WTC11 (cell line): ENCODE measurements around the gene GDPD2. TPM values are rescaled to one million over a fixed set of nuclear protein-coding genes. Genes with fewer than 3 reads are reported as not detected.
A peak's percentile ranks its signal among the peaks of the same experiment; 100 is the strongest.

Source experiments
- ATAC-seq: fragments of 200-7000 bp; cut with Tn5 transposase; 2 replicates; pipeline ENCODE4 v1.10.0; 2021; ENCODE audit warnings: mild to moderate bottlenecking, moderate library complexity
- CTCF ChIA-PET: fragments of 300-600 bp; sonication (Branson Sonifier 250); formaldehyde crosslinking; loops from one replicate; lab custom pipeline; 2021; ENCODE audit warnings: antibody characterized with exemption; lab: Charles Lee
- POLR2A ChIA-PET: fragments of 350-600 bp; sonication (Branson Sonifier 250); formaldehyde crosslinking; loops from one replicate; lab custom pipeline; 2021; ENCODE audit warnings: antibody characterized with exemption; lab: Charles Lee
- DNase-seq: peaks from one replicate; pipeline ENCODE4 v3.0.0; 2021; ENCODE audit warnings: low spot score
- H3K27ac Mint-ChIP-seq: 2 replicates; pipeline ENCODE4 v1.8.0; 2021; ENCODE audit warnings: mixed read lengths
- H3K27me3 Mint-ChIP-seq: 2 replicates; pipeline ENCODE4 v1.8.0; 2021; ENCODE audit warnings: low read depth, mild to moderate bottlenecking, moderate library complexity, mixed read lengths
- H3K36me3 Mint-ChIP-seq: 2 replicates; pipeline ENCODE4 v1.8.0; 2021; ENCODE audit warnings: mixed read lengths
- H3K4me1 Mint-ChIP-seq: 2 replicates; pipeline ENCODE4 v1.8.0; 2022; ENCODE audit warnings: mixed read lengths
- H3K4me3 Mint-ChIP-seq: 2 replicates; pipeline ENCODE4 v1.8.0; 2021; ENCODE audit warnings: mild to moderate bottlenecking, moderate library complexity, mixed read lengths
- H3K9me3 Mint-ChIP-seq: 2 replicates; pipeline ENCODE4 v1.8.0; 2021; ENCODE audit warnings: mixed read lengths
- FOXP1 ChIP-seq: sonication (generic); formaldehyde crosslinking; IDR thresholded peaks from 2 replicates; pipeline ENCODE4 v1.8.0; 2022; ENCODE audit warnings: missing genetic modification reagents, mild to moderate bottlenecking, moderate library complexity, borderline replicate concordance
- IRF2 ChIP-seq: sonication (generic); formaldehyde crosslinking; IDR thresholded peaks from 2 replicates; pipeline ENCODE4 v1.8.0; 2022; ENCODE audit warnings: low read depth, missing genetic modification reagents, borderline replicate concordance
- NR2C2 ChIP-seq: sonication (generic); formaldehyde crosslinking; IDR thresholded peaks from 2 replicates; pipeline ENCODE4 v1.8.0; 2022; ENCODE audit warnings: mild to moderate bottlenecking, missing genetic modification reagents
- NR3C1 ChIP-seq: sonication (generic); formaldehyde crosslinking; conservative IDR thresholded peaks from 2 replicates; pipeline ENCODE4 v1.8.1; 2023; ENCODE audit warnings: low read depth, mild to moderate bottlenecking, missing genetic modification reagents
- RORB ChIP-seq: fragments of 250-450 bp; sonication (Bioruptor Pico); IDR thresholded peaks from 2 replicates; pipeline ENCODE4 v1.9.0; 2021; ENCODE audit warnings: mild to moderate bottlenecking
- TEAD1 ChIP-seq: sonication (generic); formaldehyde crosslinking; IDR thresholded peaks from 2 replicates; pipeline ENCODE4 v1.8.0; 2022; ENCODE audit warnings: mild to moderate bottlenecking, missing genetic modification reagents
- TEAD4 ChIP-seq: sonication (generic); formaldehyde crosslinking; IDR thresholded peaks from 2 replicates; pipeline ENCODE4 v1.8.0; 2022; ENCODE audit warnings: mild to moderate bottlenecking, missing genetic modification reagents
- ZNF121 ChIP-seq: sonication (generic); formaldehyde crosslinking; IDR thresholded peaks from 2 replicates; pipeline ENCODE4 v1.8.0; 2023; ENCODE audit warnings: missing genetic modification reagents
- ZNF232 ChIP-seq: sonication (generic); formaldehyde crosslinking; IDR thresholded peaks from 2 replicates; pipeline ENCODE4 v1.8.0; 2022; ENCODE audit warnings: mild to moderate bottlenecking, missing genetic modification reagents
- ZNF317 ChIP-seq: sonication (generic); formaldehyde crosslinking; IDR thresholded peaks from 2 replicates; pipeline ENCODE4 v1.8.1; 2023; ENCODE audit warnings: low read depth, mild to moderate bottlenecking, moderate library complexity, missing genetic modification reagents, borderline replicate concordance
- total RNA-seq: library from RNA; stranded (reverse); gene quantifications from 3 replicates; pipeline ENCODE4 v1.2.3, GENCODE V29; 2021
- TF ChIP-seq, protein P1 (sequence below): fragments of 250-450 bp; sonication (Bioruptor Pico); IDR thresholded peaks from 2 replicates; pipeline ENCODE4 v1.9.0; 2021; ENCODE audit warnings: mild to moderate bottlenecking, borderline replicate concordance
- TF ChIP-seq, protein P2 (sequence below): fragments of 250-450 bp; sonication (Bioruptor Pico); IDR thresholded peaks from 2 replicates; pipeline ENCODE4 v1.9.0; 2021; ENCODE audit warnings: mild to moderate bottlenecking
- TF ChIP-seq, protein P3 (sequence below): sonication (generic); formaldehyde crosslinking; IDR thresholded peaks from 2 replicates; pipeline ENCODE4 v1.8.0; 2022; ENCODE audit warnings: mild to moderate bottlenecking, missing genetic modification reagents
- TF ChIP-seq, protein P4 (sequence below): sonication (generic); formaldehyde crosslinking; IDR thresholded peaks from 2 replicates; pipeline ENCODE4 v1.8.1; 2023; ENCODE audit warnings: mild to moderate bottlenecking, moderate library complexity, missing genetic modification reagents
- TF ChIP-seq, protein P5 (sequence below): sonication (generic); formaldehyde crosslinking; IDR thresholded peaks from 2 replicates; pipeline ENCODE4 v1.8.1; 2023; ENCODE audit warnings: mild to moderate bottlenecking, missing genetic modification reagents
- TF ChIP-seq, protein P6 (sequence below): sonication (generic); formaldehyde crosslinking; IDR thresholded peaks from 2 replicates; pipeline ENCODE4 v1.8.0; 2022; ENCODE audit warnings: mild to moderate bottlenecking, missing genetic modification reagents
- TF ChIP-seq, protein P7 (sequence below): sonication (generic); formaldehyde crosslinking; IDR thresholded peaks from 2 replicates; pipeline ENCODE4 v1.8.1; 2022; ENCODE audit warnings: low read depth, mild to moderate bottlenecking, moderate library complexity, missing genetic modification reagents, borderline replicate concordance

The GDPD2 gene
- total RNA-seq, 1 experiment from 2014 or later = 7.0 TPM

DNA sequence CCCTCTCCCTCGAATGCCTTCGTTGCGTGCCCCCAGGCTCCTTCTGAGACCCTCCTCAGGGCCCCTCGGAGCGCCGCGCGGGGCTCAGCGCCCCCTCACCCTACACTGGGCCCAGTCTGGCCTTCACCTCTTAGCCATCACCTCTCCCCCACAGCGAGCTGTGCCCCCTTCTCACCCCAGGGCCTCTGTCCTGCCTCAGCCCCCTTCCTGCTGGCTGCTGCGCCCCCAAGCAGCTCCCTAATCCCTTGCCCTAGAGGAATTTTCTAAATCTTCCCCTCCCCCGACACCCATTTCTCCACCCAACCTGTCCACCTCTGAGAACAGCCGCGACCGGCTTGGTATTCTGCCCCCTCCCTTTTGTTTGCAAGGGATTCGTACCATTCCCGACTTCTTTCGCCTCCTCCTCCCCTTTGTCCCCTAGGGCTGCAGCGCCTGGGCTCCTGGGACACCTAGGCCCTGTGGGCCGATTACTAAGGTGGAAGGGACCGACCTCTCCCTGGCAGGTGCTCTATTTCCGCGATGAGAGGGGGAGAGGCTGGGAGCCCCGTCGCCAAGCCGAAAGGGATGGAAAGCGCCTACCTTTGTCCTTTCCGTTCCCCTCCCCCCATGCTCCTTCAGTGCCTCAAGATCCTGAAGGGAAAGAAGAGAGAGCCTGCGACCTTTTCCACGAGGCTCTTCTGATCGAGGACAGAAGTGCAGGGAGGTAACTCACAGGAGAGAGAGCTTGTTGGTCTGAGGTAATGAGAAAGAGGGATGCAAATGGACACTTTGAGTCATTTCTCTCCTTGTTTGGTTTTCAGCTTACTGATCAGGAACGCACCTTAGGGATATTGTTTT, 32.5 kb downstream of the GDPD2 start (continued):
- TF ChIP-seq, protein P1, sequence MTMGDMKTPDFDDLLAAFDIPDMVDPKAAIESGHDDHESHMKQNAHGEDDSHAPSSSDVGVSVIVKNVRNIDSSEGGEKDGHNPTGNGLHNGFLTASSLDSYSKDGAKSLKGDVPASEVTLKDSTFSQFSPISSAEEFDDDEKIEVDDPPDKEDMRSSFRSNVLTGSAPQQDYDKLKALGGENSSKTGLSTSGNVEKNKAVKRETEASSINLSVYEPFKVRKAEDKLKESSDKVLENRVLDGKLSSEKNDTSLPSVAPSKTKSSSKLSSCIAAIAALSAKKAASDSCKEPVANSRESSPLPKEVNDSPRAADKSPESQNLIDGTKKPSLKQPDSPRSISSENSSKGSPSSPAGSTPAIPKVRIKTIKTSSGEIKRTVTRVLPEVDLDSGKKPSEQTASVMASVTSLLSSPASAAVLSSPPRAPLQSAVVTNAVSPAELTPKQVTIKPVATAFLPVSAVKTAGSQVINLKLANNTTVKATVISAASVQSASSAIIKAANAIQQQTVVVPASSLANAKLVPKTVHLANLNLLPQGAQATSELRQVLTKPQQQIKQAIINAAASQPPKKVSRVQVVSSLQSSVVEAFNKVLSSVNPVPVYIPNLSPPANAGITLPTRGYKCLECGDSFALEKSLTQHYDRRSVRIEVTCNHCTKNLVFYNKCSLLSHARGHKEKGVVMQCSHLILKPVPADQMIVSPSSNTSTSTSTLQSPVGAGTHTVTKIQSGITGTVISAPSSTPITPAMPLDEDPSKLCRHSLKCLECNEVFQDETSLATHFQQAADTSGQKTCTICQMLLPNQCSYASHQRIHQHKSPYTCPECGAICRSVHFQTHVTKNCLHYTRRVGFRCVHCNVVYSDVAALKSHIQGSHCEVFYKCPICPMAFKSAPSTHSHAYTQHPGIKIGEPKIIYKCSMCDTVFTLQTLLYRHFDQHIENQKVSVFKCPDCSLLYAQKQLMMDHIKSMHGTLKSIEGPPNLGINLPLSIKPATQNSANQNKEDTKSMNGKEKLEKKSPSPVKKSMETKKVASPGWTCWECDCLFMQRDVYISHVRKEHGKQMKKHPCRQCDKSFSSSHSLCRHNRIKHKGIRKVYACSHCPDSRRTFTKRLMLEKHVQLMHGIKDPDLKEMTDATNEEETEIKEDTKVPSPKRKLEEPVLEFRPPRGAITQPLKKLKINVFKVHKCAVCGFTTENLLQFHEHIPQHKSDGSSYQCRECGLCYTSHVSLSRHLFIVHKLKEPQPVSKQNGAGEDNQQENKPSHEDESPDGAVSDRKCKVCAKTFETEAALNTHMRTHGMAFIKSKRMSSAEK (CRISPR knock-in tag) = no peak
- TF ChIP-seq, protein P2, sequence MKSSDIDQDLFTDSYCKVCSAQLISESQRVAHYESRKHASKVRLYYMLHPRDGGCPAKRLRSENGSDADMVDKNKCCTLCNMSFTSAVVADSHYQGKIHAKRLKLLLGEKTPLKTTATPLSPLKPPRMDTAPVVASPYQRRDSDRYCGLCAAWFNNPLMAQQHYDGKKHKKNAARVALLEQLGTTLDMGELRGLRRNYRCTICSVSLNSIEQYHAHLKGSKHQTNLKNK (CRISPR knock-in tag) = no peak
- TF ChIP-seq, protein P3, sequence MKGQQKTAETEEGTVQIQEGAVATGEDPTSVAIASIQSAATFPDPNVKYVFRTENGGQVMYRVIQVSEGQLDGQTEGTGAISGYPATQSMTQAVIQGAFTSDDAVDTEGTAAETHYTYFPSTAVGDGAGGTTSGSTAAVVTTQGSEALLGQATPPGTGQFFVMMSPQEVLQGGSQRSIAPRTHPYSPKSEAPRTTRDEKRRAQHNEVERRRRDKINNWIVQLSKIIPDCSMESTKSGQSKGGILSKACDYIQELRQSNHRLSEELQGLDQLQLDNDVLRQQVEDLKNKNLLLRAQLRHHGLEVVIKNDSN (CRISPR knock-in tag) = no peak
- no peak for TF ChIP-seq TEAD1 (CRISPR knock-in tag)

DNA sequence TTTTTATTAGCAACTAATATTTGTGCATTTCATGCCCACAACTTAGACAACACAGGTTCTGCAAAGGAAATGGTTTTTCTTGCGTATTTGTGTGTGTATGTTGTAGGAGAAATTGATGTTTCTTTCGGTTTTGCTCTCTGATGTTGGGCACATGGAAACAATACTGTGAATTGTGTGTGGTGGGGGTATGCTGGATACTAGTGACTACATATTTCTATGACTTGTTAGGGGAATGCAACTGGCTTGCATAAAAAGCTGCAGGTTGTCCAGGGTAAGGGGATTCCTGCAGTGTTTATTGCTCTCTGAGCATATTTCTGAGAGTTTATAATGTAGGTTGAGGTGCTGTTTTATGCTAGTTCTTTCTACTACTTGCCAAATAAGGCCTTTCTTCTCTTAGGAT, 33.1 kb downstream of the GDPD2 start:
- no peak for ATAC-seq
- Mint-ChIP-seq H3K27ac (peak overlapping the region; percentile 83; the same call in 1 of the 2 replicates), H3K36me3 (peaks cover 19% of the 10 kb centered on the region), H3K4me3 (peak overlapping the region; percentile 92), H3K27me3 (no peaks in the 10 kb centered on the region), H3K4me1 (peaks cover 53% of the 10 kb centered on the region), H3K9me3 (no peaks in the 10 kb centered on the region)
- TF ChIP-seq, protein P2 (CRISPR knock-in tag) = no peak
- TF ChIP-seq FOXP1 (no peak), IRF2 (CRISPR knock-in tag) (no peak), TEAD4 (CRISPR knock-in tag) (no peak)
- TF ChIP-seq, protein P4, sequence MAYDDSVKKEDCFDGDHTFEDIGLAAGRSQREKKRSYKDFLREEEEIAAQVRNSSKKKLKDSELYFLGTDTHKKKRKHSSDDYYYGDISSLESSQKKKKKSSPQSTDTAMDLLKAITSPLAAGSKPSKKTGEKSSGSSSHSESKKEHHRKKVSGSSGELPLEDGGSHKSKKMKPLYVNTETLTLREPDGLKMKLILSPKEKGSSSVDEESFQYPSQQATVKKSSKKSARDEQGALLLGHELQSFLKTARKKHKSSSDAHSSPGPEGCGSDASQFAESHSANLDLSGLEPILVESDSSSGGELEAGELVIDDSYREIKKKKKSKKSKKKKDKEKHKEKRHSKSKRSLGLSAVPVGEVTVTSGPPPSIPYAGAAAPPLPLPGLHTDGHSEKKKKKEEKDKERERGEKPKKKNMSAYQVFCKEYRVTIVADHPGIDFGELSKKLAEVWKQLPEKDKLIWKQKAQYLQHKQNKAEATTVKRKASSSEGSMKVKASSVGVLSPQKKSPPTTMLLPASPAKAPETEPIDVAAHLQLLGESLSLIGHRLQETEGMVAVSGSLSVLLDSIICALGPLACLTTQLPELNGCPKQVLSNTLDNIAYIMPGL (CRISPR knock-in tag) = no peak
- ChIA-PET POLR2A (no interaction called here), CTCF (no interaction called here)
- no peak for DNase-seq

DNA sequence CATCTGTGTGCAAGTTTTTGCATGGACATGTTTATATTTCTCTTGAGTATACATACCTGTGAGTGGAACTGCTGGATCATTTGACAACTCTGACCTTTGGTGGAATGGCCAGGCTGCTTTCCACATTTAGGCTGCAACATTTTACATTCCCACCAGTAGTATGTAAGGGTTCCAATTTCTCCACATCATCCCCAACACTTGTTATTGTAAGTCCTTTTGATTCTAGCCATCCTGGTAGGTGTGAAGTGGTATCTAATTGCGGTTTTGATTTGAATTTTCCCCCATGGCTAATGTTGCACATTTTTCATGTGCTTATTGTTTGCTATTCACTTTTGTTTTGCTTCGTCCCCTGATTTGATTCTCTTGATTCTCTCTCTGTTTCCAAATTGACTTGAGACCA, 37.9 kb downstream of the GDPD2 start:
- H3K36me3 Mint-ChIP-seq = peaks cover 21% of the 10 kb centered on the region
- H3K4me3 Mint-ChIP-seq = no peak overlapping the region
- DNase-seq (no peak), ATAC-seq (no peak)
- H3K9me3 Mint-ChIP-seq = no peaks in the 10 kb centered on the region
- TF ChIP-seq TEAD1 (CRISPR knock-in tag) = no peak
- TF ChIP-seq, protein P5, sequence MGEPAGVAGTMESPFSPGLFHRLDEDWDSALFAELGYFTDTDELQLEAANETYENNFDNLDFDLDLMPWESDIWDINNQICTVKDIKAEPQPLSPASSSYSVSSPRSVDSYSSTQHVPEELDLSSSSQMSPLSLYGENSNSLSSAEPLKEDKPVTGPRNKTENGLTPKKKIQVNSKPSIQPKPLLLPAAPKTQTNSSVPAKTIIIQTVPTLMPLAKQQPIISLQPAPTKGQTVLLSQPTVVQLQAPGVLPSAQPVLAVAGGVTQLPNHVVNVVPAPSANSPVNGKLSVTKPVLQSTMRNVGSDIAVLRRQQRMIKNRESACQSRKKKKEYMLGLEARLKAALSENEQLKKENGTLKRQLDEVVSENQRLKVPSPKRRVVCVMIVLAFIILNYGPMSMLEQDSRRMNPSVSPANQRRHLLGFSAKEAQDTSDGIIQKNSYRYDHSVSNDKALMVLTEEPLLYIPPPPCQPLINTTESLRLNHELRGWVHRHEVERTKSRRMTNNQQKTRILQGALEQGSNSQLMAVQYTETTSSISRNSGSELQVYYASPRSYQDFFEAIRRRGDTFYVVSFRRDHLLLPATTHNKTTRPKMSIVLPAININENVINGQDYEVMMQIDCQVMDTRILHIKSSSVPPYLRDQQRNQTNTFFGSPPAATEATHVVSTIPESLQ (CRISPR knock-in tag) = no peak
- TF ChIP-seq, protein P6, sequence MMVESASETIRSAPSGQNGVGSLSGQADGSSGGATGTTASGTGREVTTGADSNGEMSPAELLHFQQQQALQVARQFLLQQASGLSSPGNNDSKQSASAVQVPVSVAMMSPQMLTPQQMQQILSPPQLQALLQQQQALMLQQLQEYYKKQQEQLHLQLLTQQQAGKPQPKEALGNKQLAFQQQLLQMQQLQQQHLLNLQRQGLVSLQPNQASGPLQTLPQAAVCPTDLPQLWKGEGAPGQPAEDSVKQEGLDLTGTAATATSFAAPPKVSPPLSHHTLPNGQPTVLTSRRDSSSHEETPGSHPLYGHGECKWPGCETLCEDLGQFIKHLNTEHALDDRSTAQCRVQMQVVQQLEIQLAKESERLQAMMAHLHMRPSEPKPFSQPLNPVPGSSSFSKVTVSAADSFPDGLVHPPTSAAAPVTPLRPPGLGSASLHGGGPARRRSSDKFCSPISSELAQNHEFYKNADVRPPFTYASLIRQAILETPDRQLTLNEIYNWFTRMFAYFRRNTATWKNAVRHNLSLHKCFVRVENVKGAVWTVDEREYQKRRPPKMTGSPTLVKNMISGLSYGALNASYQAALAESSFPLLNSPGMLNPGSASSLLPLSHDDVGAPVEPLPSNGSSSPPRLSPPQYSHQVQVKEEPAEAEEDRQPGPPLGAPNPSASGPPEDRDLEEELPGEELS = no peak
- TF ChIP-seq, protein P2 (CRISPR knock-in tag) = no peak
- TF ChIP-seq, protein P7, sequence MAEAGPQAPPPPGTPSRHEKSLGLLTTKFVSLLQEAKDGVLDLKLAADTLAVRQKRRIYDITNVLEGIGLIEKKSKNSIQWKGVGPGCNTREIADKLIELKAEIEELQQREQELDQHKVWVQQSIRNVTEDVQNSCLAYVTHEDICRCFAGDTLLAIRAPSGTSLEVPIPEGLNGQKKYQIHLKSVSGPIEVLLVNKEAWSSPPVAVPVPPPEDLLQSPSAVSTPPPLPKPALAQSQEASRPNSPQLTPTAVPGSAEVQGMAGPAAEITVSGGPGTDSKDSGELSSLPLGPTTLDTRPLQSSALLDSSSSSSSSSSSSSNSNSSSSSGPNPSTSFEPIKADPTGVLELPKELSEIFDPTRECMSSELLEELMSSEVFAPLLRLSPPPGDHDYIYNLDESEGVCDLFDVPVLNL (CRISPR knock-in tag) = no peak
- TF ChIP-seq ZNF121 = no peak
- TF ChIP-seq NR3C1 (CRISPR knock-in tag) = no peak
- no peak for TF ChIP-seq RORB (CRISPR knock-in tag)
- no peak for TF ChIP-seq ZNF317 (CRISPR knock-in tag)
- no peak for TF ChIP-seq NR2C2 (CRISPR knock-in tag)
- no peak for TF ChIP-seq ZNF232 (CRISPR knock-in tag)
- peaks cover 32% of the 10 kb centered on the region for H3K4me1 Mint-ChIP-seq
- peak overlapping the region; percentile 33; the same call in 1 of the 2 replicates for H3K27ac Mint-ChIP-seq
- ChIA-PET CTCF (no interaction called here), POLR2A (no interaction called here)
- H3K27me3 Mint-ChIP-seq = no peaks in the 10 kb centered on the region
